C4-2B (cell line): ENCODE measurements around the gene CCDC87.

ENCODE experiments used
- ZFX ChIP-seq: fragments of 450-650 bp; IDR thresholded peaks from 2 replicates; pipeline ENCODE4 v1.6.1; 2017
- TF ChIP-seq, protein P1 (sequence below): fragments of 450-650 bp; conservative IDR thresholded peaks from 2 replicates; pipeline ENCODE4 v1.5.1; 2017; ENCODE audit warnings: mild to moderate bottlenecking

DNA sequence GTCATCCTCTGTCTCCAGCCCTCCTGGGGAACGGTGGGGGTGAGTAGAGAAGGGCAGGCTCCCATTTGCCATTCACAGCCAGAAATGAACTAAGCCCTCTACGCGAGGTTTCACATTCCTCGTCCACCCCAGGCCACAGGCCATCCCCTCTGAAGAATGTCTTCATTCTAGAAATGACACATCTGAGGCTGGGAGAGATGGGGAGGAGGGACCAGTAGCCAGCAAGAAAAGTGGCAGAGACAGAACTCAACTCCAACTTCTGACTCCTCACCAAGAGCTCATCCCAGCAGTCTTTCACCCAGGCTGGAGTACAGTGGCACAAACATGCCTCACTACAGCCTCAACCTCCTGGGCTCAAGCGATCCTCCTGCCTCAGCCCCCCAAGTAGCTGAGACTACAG lies 27.9 kb downstream of the CCDC87 start:
- TF ChIP-seq, protein P1, sequence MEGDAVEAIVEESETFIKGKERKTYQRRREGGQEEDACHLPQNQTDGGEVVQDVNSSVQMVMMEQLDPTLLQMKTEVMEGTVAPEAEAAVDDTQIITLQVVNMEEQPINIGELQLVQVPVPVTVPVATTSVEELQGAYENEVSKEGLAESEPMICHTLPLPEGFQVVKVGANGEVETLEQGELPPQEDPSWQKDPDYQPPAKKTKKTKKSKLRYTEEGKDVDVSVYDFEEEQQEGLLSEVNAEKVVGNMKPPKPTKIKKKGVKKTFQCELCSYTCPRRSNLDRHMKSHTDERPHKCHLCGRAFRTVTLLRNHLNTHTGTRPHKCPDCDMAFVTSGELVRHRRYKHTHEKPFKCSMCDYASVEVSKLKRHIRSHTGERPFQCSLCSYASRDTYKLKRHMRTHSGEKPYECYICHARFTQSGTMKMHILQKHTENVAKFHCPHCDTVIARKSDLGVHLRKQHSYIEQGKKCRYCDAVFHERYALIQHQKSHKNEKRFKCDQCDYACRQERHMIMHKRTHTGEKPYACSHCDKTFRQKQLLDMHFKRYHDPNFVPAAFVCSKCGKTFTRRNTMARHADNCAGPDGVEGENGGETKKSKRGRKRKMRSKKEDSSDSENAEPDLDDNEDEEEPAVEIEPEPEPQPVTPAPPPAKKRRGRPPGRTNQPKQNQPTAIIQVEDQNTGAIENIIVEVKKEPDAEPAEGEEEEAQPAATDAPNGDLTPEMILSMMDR = no peak
- no peak for TF ChIP-seq ZFX
